DMS 273 treated with DMSO at 0.1 percent for 48 hours (cell line): ENCODE data around the gene SAMD4A.

Source experiments
- DNase-seq: peaks from one replicate; lab custom pipeline; 2025; lab: John Stamatoyannopoulos, UW

The SAMD4A gene

GRCh38 chr14:54685286-54685845 lies 118.4 kb downstream of the SAMD4A start:
- no peak for DNase-seq

GRCh38 chr14:54686219-54686870 lies 119.4 kb downstream of the SAMD4A start:
- no peak for DNase-seq

- DNase-seq, result no peak
Observed at GRCh38 chr14:54686871-54687749, 120.2 kb downstream of the SAMD4A start.

- no peak for DNase-seq
Observed at GRCh38 chr14:54687750-54688119, 120.8 kb downstream of the SAMD4A start.

GRCh38 chr14:54688229-54688628 lies 121.3 kb downstream of the SAMD4A start:
- DNase-seq, result no peak

GRCh38 chr14:54689928-54690327 lies 123.0 kb downstream of the SAMD4A start:
- no peak for DNase-seq

GRCh38 chr14:54690887-54691286 lies 124.0 kb downstream of the SAMD4A start:
- DNase-seq, result no peak

- DNase-seq, result no peak
Observed at GRCh38 chr14:54691525-54692283, 124.8 kb downstream of the SAMD4A start.

GRCh38 chr14:54692284-54692772 lies 125.4 kb downstream of the SAMD4A start:
- DNase-seq, result no peak

GRCh38 chr14:54693761-54694160 lies 126.8 kb downstream of the SAMD4A start:
- no peak for DNase-seq

GRCh38 chr14:54695196-54695595 lies 128.3 kb downstream of the SAMD4A start:
- no peak for DNase-seq

- no peak for DNase-seq
Observed at GRCh38 chr14:54697001-54697400, 130.1 kb downstream of the SAMD4A start.

GRCh38 chr14:54697803-54698202 lies 130.9 kb downstream of the SAMD4A start:
- no peak for DNase-seq

- no peak for DNase-seq
Observed at GRCh38 chr14:54698501-54698900, 131.6 kb downstream of the SAMD4A start.

GRCh38 chr14:54698966-54699530 lies 132.1 kb downstream of the SAMD4A start:
- DNase-seq, result no peak

GRCh38 chr14:54699735-54700134 lies 132.8 kb downstream of the SAMD4A start:
- no peak for DNase-seq

- no peak for DNase-seq
Observed at GRCh38 chr14:54700717-54701116, 133.8 kb downstream of the SAMD4A start.

GRCh38 chr14:54702014-54702491 lies 135.1 kb downstream of the SAMD4A start:
- no peak for DNase-seq

- DNase-seq, result no peak
Observed at GRCh38 chr14:54702492-54702891, 135.6 kb downstream of the SAMD4A start.

- DNase-seq, result no peak
Observed at GRCh38 chr14:54703082-54703481, 136.2 kb downstream of the SAMD4A start.

GRCh38 chr14:54703724-54704123 lies 136.8 kb downstream of the SAMD4A start:
- no peak for DNase-seq

- DNase-seq, result no peak
Observed at GRCh38 chr14:54704768-54705167, 137.8 kb downstream of the SAMD4A start.
